Transverse colon (tissue), 4 donors: ENCODE measurements around the gene KRT71.

Experiments used
- EP300 ChIP-seq: sonication (generic); formaldehyde crosslinking; IDR thresholded peaks from one replicate; pipeline ENCODE4 v1.6.1; 2017; ENCODE audit warnings: antibody characterized with exemption, low read depth
- POLR2A ChIP-seq: fragments of 450-650 bp; IDR thresholded peaks from one replicate; pipeline ENCODE4 v1.6.1; 2016; ENCODE audit warnings: antibody characterized with exemption, mild to moderate bottlenecking, moderate library complexity
- POLR2AphosphoS5 ChIP-seq, 3 donors: sonication (generic); formaldehyde crosslinking; IDR thresholded peaks; one replicate each; pipeline ENCODE4 v1.6.1; 2016; ENCODE audit warnings: antibody characterized with exemption in 3 of 3
- TF ChIP-seq, protein P1 (sequence below), 5 experiments: fragments of 200-600 bp in 3 of 5; fragments of 450-650 bp in 2 of 5; sonication (generic) in 3 of 5; IDR thresholded peaks; 1 replicate in 2 of 5; 2 replicates in 3 of 5; pipeline ENCODE4 v1.5.1; 2016 to 2017; ENCODE audit warnings: antibody characterized with exemption in 5 of 5, inconsistent platforms in 3 of 5, mild to moderate bottlenecking in 2 of 5, moderate library complexity in 1 of 5

DNA sequence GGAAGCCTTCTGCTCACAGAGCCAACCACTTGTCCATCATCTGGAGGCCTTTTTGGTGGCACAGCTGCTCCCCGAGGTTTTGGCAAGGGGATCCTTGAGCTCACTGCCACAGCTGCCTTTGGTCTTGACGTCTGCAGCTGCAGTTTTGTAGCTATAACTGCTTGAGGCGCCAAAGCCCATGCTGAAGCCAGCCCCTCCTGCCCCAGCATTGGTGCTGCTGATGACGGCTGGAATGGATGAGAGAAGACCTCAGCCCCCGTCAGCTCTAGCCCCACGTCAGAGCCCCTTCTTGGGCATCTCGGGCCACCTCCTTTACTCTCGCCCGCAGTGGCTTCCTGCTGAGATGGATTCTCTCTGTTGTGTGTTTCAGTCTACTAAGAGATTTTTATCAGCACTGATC is 33.0 kb upstream of the KRT71 start:
- TF ChIP-seq, protein P1, sequence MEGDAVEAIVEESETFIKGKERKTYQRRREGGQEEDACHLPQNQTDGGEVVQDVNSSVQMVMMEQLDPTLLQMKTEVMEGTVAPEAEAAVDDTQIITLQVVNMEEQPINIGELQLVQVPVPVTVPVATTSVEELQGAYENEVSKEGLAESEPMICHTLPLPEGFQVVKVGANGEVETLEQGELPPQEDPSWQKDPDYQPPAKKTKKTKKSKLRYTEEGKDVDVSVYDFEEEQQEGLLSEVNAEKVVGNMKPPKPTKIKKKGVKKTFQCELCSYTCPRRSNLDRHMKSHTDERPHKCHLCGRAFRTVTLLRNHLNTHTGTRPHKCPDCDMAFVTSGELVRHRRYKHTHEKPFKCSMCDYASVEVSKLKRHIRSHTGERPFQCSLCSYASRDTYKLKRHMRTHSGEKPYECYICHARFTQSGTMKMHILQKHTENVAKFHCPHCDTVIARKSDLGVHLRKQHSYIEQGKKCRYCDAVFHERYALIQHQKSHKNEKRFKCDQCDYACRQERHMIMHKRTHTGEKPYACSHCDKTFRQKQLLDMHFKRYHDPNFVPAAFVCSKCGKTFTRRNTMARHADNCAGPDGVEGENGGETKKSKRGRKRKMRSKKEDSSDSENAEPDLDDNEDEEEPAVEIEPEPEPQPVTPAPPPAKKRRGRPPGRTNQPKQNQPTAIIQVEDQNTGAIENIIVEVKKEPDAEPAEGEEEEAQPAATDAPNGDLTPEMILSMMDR (IDR thresholded peaks at IDR 0.05) = no peak
- TF ChIP-seq POLR2A = no peak
- no peak for TF ChIP-seq POLR2AphosphoS5 (IDR thresholded peaks at IDR 0.05)
- TF ChIP-seq EP300 = no peak
